ENCODE results near the gene TSHZ1. TPM values are rescaled to one million over a fixed set of nuclear protein-coding genes. Genes with fewer than 3 reads are reported as not detected.

TSHZ1 gene
- total and polyA plus RNA-seq, 2 of the 8 experiments (the other 6 are each of a cell fraction or from before 2014, with no cell fraction given) = 0.03 to 0.32 TPM

GRCh38 chr18:75167759-75168618 lies 42.6 kb upstream of the TSHZ1 start (continued):
- TF ChIP-seq, protein P1, sequence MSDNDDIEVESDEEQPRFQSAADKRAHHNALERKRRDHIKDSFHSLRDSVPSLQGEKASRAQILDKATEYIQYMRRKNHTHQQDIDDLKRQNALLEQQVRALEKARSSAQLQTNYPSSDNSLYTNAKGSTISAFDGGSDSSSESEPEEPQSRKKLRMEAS (IDR thresholded peaks at IDR 0.05) = no peak
- TF ChIP-seq RXRA (IDR thresholded peaks at IDR 0.05; ENCODE audit: insufficient read depth, low read depth, low read length) = no peak
- TF ChIP-seq BACH1 (IDR thresholded peaks at IDR 0.05; ENCODE audit: low read length) = no peak
